GM12873 (cell line): Measurements from ENCODE around the gene BEND5.

ENCODE experiments used
- CTCF ChIP-seq: IDR thresholded peaks from 2 replicates; pipeline ENCODE4 v1.5.1; 2012; ENCODE audit warnings: low read depth, mild to moderate bottlenecking, moderate library complexity, low read length, control low read depth; ENCODE audit not compliant: insufficient read depth; ENCODE audit errors: missing control alignments

The BEND5 gene

DNA sequence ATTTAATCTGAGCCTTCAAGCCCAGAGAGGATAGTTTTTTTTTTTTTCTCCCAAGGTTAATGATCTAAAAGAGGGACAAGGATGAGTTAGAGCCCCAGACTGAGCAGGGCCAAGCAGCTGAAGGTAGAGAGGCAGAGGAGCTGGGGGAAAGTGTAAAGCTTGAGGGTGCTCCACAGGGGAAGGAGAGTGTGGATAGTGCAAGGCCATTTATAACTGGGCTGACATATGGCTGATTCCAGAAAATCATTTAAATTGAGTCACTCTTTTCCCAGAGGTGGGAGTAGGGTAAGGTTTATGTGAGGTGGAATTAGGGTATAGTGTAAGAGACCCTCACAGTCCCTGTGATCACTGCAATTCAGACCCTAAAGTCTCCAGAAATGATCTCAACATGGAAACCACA, 55.8 kb downstream of the BEND5 start:
- TF ChIP-seq CTCF: no peak

DNA sequence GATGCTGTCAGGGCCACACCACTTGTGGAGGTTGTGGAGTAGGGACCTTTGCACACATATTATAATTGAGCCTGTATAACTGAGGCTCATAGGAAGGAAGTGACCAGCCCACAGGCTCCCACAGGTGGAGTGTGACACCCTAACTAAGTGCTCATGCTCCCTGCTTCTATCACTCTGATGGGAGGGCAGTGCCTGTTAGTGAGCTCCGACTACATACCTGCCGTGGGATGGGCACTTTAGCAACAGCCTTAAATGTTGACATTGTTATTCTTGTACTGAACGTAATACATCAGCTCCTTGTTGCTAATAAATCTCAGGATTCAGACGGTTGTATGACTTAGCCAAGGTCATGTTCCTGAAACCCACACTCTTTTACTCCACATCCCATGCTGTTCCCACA, 58.0 kb downstream of the BEND5 start:
- no peak for TF ChIP-seq CTCF

GRCh38 chr1:48718116-48718630, 58.5 kb downstream of the BEND5 start:
- no peak for TF ChIP-seq CTCF

DNA sequence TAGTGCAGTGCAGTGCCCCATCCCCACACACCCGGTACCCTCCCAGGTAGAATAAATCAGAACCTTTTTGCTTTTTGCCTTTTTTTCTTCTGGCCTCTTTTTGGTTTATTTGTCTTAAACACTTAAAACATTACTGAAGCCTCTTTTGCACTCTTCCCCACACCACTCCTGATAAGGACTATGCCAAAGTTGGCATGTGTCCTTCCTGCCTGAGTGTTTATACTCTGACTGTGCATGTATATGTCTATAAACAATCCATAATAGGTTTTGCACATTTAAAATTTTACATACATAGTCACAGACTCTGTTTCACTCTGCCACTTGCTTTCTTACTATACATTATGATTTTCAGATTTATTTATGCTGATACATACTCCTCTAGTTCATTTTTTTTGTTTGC, 59.6 kb downstream of the BEND5 start:
- TF ChIP-seq CTCF: no peak

GRCh38 chr1:48715921-48716320, 60.8 kb downstream of the BEND5 start:
- TF ChIP-seq CTCF: no peak

DNA sequence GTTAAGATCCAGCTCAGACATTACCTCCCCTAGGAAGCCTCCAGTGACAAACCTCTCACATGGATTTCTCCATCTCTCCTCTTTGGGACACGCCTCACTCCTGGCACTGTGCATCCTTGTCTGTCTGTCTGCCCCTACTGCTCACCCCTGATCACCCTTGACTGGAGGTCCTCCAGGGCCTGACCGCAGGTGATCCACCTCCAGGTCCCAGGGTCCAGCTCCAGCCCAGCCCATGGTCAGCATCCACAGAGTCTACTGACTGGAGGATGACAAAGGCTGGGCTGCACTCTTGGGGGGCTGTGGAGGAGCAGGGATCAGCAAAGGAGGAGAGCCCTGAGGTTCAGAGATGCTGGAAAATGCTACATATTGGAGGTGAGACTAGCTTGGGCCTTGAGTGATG, 65.8 kb downstream of the BEND5 start:
- no peak for TF ChIP-seq CTCF

DNA sequence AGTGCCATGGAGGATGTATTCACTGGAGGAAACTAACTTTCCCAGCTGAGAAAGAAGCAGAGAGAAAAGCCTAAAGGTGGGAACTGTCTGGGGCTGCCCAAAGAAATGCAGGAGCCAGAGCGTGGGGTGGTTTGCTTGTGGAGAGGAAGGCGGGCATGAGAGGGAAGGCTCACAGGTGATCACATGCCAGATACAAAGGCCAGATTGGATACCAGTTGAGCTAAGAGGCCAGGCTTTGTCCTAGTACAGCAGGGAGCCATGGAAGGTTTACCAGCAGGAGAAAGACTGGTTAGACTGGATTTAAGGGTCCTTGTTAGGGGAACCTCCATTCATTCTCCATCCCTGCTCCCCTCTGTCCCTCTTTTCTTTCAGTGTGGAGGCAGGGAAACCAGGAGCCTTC, 66.4 kb downstream of the BEND5 start:
- TF ChIP-seq CTCF: no peak
